WTC11 (cell line): ENCODE results near the gene DECR2. TPM values are rescaled to one million over a fixed set of nuclear protein-coding genes. Genes with fewer than 3 reads are reported as not detected.
"Not testable (repeated sequence)": the region's sequence is repeated elsewhere in the genome, so short reads cannot be mapped to it uniquely, and the experiment has no call there.

ENCODE experiments used
- ATAC-seq: fragments of 200-7000 bp; cut with Tn5 transposase; 2 replicates; pipeline ENCODE4 v1.10.0; 2021; ENCODE audit warnings: mild to moderate bottlenecking, moderate library complexity
- CTCF ChIA-PET: fragments of 300-600 bp; sonication (Branson Sonifier 250); formaldehyde crosslinking; loops from one replicate; lab custom pipeline; 2021; ENCODE audit warnings: antibody characterized with exemption; lab: Charles Lee
- POLR2A ChIA-PET: fragments of 350-600 bp; sonication (Branson Sonifier 250); formaldehyde crosslinking; loops from one replicate; lab custom pipeline; 2021; ENCODE audit warnings: antibody characterized with exemption; lab: Charles Lee
- DNase-seq: peaks from one replicate; pipeline ENCODE4 v3.0.0; 2021; ENCODE audit warnings: low spot score
- H3K27ac Mint-ChIP-seq: 2 replicates; pipeline ENCODE4 v1.8.0; 2021; ENCODE audit warnings: mixed read lengths
- H3K27me3 Mint-ChIP-seq: 2 replicates; pipeline ENCODE4 v1.8.0; 2021; ENCODE audit warnings: low read depth, mild to moderate bottlenecking, moderate library complexity, mixed read lengths
- H3K36me3 Mint-ChIP-seq: 2 replicates; pipeline ENCODE4 v1.8.0; 2021; ENCODE audit warnings: mixed read lengths
- H3K4me1 Mint-ChIP-seq: 2 replicates; pipeline ENCODE4 v1.8.0; 2022; ENCODE audit warnings: mixed read lengths
- H3K4me3 Mint-ChIP-seq: 2 replicates; pipeline ENCODE4 v1.8.0; 2021; ENCODE audit warnings: mild to moderate bottlenecking, moderate library complexity, mixed read lengths
- H3K9me3 Mint-ChIP-seq: 2 replicates; pipeline ENCODE4 v1.8.0; 2021; ENCODE audit warnings: mixed read lengths
- CREM ChIP-seq: sonication (generic); formaldehyde crosslinking; IDR thresholded peaks from 2 replicates; pipeline ENCODE4 v1.8.1; 2022; ENCODE audit warnings: mild to moderate bottlenecking, missing genetic modification reagents, moderate library complexity
- ELF4 ChIP-seq: sonication (generic); formaldehyde crosslinking; IDR thresholded peaks from 2 replicates; pipeline ENCODE4 v1.8.1; 2022; ENCODE audit warnings: low read depth, mild to moderate bottlenecking, moderate library complexity, missing genetic modification reagents
- GTF2I ChIP-seq: fragments of 250-450 bp; sonication (Bioruptor Pico); conservative IDR thresholded peaks from 2 replicates; pipeline ENCODE4 v1.4.0; 2021; ENCODE audit warnings: mild to moderate bottlenecking
- MYBL2 ChIP-seq: sonication (generic); formaldehyde crosslinking; IDR thresholded peaks from 2 replicates; pipeline ENCODE4 v1.8.1; 2023; ENCODE audit warnings: mild to moderate bottlenecking, moderate library complexity, missing genetic modification reagents
- NR2C2 ChIP-seq: sonication (generic); formaldehyde crosslinking; IDR thresholded peaks from 2 replicates; pipeline ENCODE4 v1.8.0; 2022; ENCODE audit warnings: mild to moderate bottlenecking, missing genetic modification reagents
- NR3C1 ChIP-seq: sonication (generic); formaldehyde crosslinking; conservative IDR thresholded peaks from 2 replicates; pipeline ENCODE4 v1.8.1; 2023; ENCODE audit warnings: low read depth, mild to moderate bottlenecking, missing genetic modification reagents
- SMAD4 ChIP-seq: sonication (generic); formaldehyde crosslinking; IDR thresholded peaks from 2 replicates; pipeline ENCODE4 v1.8.0; 2022; ENCODE audit warnings: mild to moderate bottlenecking, missing genetic modification reagents
- SP1 ChIP-seq: sonication (generic); formaldehyde crosslinking; conservative IDR thresholded peaks from 2 replicates; pipeline ENCODE4 v1.8.1; 2022; ENCODE audit warnings: missing genetic modification reagents
- TCF7 ChIP-seq: sonication (generic); formaldehyde crosslinking; IDR thresholded peaks from 2 replicates; pipeline ENCODE4 v1.8.0; 2022; ENCODE audit warnings: mild to moderate bottlenecking, low read depth, missing genetic modification reagents, moderate library complexity
- TP53 ChIP-seq: sonication (generic); formaldehyde crosslinking; IDR thresholded peaks from 2 replicates; pipeline ENCODE4 v1.8.1; 2023; ENCODE audit warnings: mild to moderate bottlenecking, missing genetic modification reagents
- ZBTB21 ChIP-seq: sonication (generic); formaldehyde crosslinking; IDR thresholded peaks from 2 replicates; pipeline ENCODE4 v1.8.1; 2023; ENCODE audit warnings: mild to moderate bottlenecking, missing genetic modification reagents, borderline replicate concordance
- ZNF219 ChIP-seq: sonication (generic); formaldehyde crosslinking; IDR thresholded peaks from 2 replicates; pipeline ENCODE4 v1.8.0; 2023; ENCODE audit warnings: missing genetic modification reagents, mild to moderate bottlenecking, borderline replicate concordance
- total RNA-seq: library from RNA; stranded (reverse); gene quantifications from 3 replicates; pipeline ENCODE4 v1.2.3, GENCODE V29; 2021
- TF ChIP-seq, protein P1 (sequence below): sonication (generic); formaldehyde crosslinking; IDR thresholded peaks from 2 replicates; pipeline ENCODE4 v1.8.1; 2023; ENCODE audit warnings: mild to moderate bottlenecking, moderate library complexity, missing genetic modification reagents
- TF ChIP-seq, protein P2 (sequence below): sonication (generic); formaldehyde crosslinking; IDR thresholded peaks from 2 replicates; pipeline ENCODE4 v1.8.1; 2023; ENCODE audit warnings: mild to moderate bottlenecking, missing genetic modification reagents, borderline replicate concordance
- TF ChIP-seq, protein P3 (sequence below): fragments of 250-450 bp; sonication (Bioruptor Pico); IDR thresholded peaks from 2 replicates; pipeline ENCODE4 v1.9.0; 2021; ENCODE audit warnings: moderate library complexity, mild to moderate bottlenecking, inconsistent platforms, borderline replicate concordance
- TF ChIP-seq, protein P4 (sequence below): sonication (generic); formaldehyde crosslinking; IDR thresholded peaks from 2 replicates; pipeline ENCODE4 v1.8.1; 2022; ENCODE audit warnings: missing genetic modification reagents, borderline replicate concordance
- TF ChIP-seq, protein P5 (sequence below): fragments of 250-450 bp; sonication (Bioruptor Pico); IDR thresholded peaks from 2 replicates; pipeline ENCODE4 v2.1.2; 2022; ENCODE audit warnings: mild to moderate bottlenecking, moderate library complexity
- TF ChIP-seq, protein P6 (sequence below): fragments of 250-450 bp; sonication (Bioruptor Pico); IDR thresholded peaks from 2 replicates; pipeline ENCODE4 v1.8.0; 2021; ENCODE audit warnings: mild to moderate bottlenecking
- TF ChIP-seq, protein P7 (sequence below): fragments of 250-450 bp; sonication (Bioruptor Pico); conservative IDR thresholded peaks from 2 replicates; pipeline ENCODE4 v1.9.0; 2021; ENCODE audit warnings: mild to moderate bottlenecking

Gene DECR2
- total RNA-seq, 1 experiment from 2014 or later = 43.6 TPM

DNA sequence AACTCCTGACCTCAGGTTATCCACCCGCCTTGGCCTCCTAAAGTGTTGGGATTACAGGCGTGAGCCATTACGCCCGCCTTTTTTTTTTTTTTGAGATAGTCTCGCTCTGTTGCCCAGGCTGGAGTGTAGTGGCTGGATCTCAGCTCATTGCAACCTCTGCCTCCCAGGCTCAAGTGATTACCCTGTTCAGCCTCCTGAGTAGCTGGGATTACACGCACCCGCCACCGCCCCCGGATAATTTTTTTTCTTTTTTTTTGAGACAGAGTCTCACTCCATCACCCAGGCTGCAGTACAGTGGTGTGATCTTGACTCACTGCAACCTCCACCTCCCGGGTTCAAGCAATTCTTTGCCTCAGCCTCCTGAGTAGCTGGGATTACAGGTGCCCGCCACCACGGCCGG is 20.5 kb downstream of the DECR2 start:
- H3K4me3 Mint-ChIP-seq, H3K36me3 Mint-ChIP-seq, H3K9me3 Mint-ChIP-seq, H3K4me1 Mint-ChIP-seq, POLR2A ChIA-PET, H3K27ac Mint-ChIP-seq, ATAC-seq, DNase-seq: not testable (repeated sequence)
- peaks cover 49% of the 10 kb centered on the region for H3K27me3 Mint-ChIP-seq
- CTCF ChIA-PET = interaction anchor here (1.3 kb wide), 1 partner anchor 65 kb away, joined by 3 read pairs; no protein-coding TSS in a partner anchor

DNA sequence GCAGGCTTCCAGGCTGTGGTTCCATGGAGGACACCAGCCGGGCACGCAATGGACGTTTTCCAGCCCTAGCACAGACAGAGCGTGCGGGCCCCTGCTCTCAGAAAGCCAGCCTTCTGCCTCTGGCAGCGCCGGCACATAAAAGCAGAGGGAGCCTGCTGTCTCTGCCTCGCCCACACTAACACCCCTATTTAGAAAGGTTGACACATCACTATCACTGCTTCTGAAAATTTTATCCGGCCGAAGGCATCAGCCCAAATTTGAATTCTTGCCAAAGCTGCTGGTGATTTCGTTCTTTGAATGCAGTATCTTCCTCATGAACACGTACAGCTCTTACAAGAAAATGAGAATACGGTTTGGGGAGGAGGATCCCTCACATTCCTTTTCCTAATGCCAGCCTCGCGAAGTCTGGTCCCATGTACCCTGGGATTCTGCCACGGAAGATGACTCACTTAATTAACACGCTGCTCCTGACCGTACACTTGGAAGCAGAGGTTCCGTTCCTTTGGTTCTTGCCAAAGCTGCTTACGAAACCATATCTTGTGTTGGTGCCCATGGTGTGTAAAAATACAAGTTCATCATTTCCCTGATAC is 22.4 kb downstream of the DECR2 start:
- CTCF ChIA-PET = interaction anchor here (1.2 to 4.2 kb wide), 2 partner anchors 32 to 64 kb away, joined by 5 to 25 read pairs; no protein-coding TSS in a partner anchor

DNA sequence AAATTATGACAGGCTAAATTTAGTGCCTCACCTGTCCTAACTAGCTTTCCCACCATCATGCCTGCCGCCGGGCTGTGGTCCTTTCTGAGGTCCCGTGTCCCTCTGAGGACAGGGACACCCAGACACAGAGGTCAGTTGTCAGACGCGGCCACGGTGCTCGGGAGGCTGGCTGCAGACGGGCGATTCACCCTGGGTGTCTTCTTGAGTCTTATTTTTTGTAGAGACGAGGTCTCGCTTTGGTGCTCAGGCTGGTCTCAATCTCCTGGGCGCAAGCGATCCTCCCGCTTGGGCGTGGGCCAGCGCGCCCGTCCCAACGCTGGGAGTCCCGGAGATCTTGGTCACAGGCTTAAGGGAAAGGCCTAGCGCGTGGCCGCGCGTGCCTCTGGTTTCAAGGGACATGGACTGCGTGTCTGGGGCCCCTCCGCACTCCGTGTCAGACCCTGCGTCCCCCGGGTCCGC is 23.0 kb downstream of the DECR2 start:
- no peaks in the 10 kb centered on the region for H3K9me3 Mint-ChIP-seq
- H3K27me3 Mint-ChIP-seq = peaks cover 54% of the 10 kb centered on the region
- ChIA-PET CTCF (interaction anchor here (0.7 to 4.2 kb wide), 4 partner anchors 33 to 76 kb away, joined by 3 to 25 read pairs (median 7); partner anchors contain the start of gene MRPL28), POLR2A (no interaction called here)
- ATAC-seq (peak; percentile 9), DNase-seq (no peak)
- H3K4me1 Mint-ChIP-seq = peaks cover 14% of the 10 kb centered on the region
- H3K4me3 Mint-ChIP-seq = peak overlapping the region; percentile 67
- H3K27ac Mint-ChIP-seq = no peak overlapping the region
- no peaks in the 10 kb centered on the region; the same call in 1 of the 2 replicates for H3K36me3 Mint-ChIP-seq
- TF ChIP-seq, protein P1, sequence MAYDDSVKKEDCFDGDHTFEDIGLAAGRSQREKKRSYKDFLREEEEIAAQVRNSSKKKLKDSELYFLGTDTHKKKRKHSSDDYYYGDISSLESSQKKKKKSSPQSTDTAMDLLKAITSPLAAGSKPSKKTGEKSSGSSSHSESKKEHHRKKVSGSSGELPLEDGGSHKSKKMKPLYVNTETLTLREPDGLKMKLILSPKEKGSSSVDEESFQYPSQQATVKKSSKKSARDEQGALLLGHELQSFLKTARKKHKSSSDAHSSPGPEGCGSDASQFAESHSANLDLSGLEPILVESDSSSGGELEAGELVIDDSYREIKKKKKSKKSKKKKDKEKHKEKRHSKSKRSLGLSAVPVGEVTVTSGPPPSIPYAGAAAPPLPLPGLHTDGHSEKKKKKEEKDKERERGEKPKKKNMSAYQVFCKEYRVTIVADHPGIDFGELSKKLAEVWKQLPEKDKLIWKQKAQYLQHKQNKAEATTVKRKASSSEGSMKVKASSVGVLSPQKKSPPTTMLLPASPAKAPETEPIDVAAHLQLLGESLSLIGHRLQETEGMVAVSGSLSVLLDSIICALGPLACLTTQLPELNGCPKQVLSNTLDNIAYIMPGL (CRISPR knock-in tag) = peak; percentile 29; the same call in 1 of the 2 replicates
- TF ChIP-seq, protein P2, sequence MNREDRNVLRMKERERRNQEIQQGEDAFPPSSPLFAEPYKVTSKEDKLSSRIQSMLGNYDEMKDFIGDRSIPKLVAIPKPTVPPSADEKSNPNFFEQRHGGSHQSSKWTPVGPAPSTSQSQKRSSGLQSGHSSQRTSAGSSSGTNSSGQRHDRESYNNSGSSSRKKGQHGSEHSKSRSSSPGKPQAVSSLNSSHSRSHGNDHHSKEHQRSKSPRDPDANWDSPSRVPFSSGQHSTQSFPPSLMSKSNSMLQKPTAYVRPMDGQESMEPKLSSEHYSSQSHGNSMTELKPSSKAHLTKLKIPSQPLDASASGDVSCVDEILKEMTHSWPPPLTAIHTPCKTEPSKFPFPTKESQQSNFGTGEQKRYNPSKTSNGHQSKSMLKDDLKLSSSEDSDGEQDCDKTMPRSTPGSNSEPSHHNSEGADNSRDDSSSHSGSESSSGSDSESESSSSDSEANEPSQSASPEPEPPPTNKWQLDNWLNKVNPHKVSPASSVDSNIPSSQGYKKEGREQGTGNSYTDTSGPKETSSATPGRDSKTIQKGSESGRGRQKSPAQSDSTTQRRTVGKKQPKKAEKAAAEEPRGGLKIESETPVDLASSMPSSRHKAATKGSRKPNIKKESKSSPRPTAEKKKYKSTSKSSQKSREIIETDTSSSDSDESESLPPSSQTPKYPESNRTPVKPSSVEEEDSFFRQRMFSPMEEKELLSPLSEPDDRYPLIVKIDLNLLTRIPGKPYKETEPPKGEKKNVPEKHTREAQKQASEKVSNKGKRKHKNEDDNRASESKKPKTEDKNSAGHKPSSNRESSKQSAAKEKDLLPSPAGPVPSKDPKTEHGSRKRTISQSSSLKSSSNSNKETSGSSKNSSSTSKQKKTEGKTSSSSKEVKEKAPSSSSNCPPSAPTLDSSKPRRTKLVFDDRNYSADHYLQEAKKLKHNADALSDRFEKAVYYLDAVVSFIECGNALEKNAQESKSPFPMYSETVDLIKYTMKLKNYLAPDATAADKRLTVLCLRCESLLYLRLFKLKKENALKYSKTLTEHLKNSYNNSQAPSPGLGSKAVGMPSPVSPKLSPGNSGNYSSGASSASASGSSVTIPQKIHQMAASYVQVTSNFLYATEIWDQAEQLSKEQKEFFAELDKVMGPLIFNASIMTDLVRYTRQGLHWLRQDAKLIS = no peak
- TF ChIP-seq NR3C1 (CRISPR knock-in tag) (no peak), ZNF219 (CRISPR knock-in tag) (no peak), ZBTB21 (CRISPR knock-in tag) (no peak)
- TF ChIP-seq, protein P3, sequence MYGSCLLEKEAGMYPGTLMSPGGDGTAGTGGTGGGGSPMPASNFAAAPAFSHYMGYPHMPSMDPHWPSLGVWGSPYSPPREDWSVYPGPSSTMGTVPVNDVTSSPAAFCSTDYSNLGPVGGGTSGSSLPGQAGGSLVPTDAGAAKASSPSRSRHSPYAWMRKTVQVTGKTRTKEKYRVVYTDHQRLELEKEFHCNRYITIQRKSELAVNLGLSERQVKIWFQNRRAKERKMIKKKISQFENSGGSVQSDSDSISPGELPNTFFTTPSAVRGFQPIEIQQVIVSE (CRISPR knock-in tag) = no peak

More for the DNA sequence above, 22.4 kb downstream of the DECR2 start:
- H3K27ac Mint-ChIP-seq = no peak overlapping the region
- no peak for DNase-seq
- H3K4me3 Mint-ChIP-seq = peak overlapping the region; percentile 67
- TF ChIP-seq, protein P4, sequence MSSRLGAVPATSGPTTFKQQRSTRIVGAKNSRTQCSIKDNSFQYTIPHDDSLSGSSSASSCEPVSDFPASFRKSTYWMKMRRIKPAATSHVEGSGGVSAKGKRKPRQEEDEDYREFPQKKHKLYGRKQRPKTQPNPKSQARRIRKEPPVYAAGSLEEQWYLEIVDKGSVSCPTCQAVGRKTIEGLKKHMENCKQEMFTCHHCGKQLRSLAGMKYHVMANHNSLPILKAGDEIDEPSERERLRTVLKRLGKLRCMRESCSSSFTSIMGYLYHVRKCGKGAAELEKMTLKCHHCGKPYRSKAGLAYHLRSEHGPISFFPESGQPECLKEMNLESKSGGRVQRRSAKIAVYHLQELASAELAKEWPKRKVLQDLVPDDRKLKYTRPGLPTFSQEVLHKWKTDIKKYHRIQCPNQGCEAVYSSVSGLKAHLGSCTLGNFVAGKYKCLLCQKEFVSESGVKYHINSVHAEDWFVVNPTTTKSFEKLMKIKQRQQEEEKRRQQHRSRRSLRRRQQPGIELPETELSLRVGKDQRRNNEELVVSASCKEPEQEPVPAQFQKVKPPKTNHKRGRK (CRISPR knock-in tag) = no peak
- TF ChIP-seq, protein P5, sequence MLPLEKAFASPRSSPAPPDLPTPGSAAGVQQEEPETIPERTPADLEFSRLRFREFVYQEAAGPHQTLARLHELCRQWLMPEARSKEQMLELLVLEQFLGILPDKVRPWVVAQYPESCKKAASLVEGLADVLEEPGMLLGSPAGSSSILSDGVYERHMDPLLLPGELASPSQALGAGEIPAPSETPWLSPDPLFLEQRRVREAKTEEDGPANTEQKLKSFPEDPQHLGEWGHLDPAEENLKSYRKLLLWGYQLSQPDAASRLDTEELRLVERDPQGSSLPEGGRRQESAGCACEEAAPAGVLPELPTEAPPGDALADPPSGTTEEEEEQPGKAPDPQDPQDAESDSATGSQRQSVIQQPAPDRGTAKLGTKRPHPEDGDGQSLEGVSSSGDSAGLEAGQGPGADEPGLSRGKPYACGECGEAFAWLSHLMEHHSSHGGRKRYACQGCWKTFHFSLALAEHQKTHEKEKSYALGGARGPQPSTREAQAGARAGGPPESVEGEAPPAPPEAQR = no peak
- TF ChIP-seq MYBL2 (CRISPR knock-in tag) = no peak
- TF ChIP-seq, protein P6, sequence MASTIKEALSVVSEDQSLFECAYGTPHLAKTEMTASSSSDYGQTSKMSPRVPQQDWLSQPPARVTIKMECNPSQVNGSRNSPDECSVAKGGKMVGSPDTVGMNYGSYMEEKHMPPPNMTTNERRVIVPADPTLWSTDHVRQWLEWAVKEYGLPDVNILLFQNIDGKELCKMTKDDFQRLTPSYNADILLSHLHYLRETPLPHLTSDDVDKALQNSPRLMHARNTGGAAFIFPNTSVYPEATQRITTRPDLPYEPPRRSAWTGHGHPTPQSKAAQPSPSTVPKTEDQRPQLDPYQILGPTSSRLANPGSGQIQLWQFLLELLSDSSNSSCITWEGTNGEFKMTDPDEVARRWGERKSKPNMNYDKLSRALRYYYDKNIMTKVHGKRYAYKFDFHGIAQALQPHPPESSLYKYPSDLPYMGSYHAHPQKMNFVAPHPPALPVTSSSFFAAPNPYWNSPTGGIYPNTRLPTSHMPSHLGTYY (CRISPR knock-in tag) = no peak
- no peak for TF ChIP-seq TP53
- TF ChIP-seq TCF7 (CRISPR knock-in tag) = no peak
- no peak for TF ChIP-seq ZNF219 (CRISPR knock-in tag)
- TF ChIP-seq NR2C2 (CRISPR knock-in tag) = no peak
- no peak for TF ChIP-seq GTF2I
- TF ChIP-seq ELF4 = no peak
- TF ChIP-seq CREM (CRISPR knock-in tag) = no peak
- TF ChIP-seq SP1 = no peak
- TF ChIP-seq SMAD4 (CRISPR knock-in tag) = no peak
- TF ChIP-seq, protein P7, sequence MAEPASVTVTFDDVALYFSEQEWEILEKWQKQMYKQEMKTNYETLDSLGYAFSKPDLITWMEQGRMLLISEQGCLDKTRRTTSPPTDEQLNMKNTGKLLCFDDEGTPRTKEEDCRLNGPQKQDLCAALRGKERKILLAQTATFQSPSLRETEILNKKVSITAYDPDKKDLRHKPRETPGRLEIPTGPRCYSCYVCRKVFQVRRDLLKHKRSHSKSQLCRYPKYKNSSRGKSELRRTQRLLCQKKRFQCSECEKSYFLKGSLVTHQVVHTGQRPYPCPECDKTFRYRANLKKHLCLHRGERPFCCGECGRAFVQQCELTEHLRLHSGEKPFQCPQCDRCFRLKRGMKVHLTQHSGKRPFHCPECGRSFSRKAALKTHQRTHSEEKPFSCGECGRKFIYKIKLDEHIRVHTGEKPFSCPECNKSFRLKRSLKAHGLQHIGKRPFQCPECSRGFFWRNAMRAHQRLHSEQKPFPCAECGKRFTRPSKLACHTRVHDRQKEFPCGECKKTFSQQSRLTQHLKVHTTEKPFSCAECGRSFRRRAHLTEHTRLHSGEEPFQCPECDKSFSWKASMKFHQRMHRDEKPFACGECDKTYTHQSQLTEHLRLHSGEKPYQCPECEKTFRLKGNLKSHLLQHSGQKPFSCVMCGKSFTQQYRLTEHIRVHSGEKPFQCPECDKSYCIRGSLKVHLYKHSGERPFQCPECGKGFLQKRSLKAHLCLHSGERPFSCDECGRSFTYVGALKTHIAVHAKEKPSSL (CRISPR knock-in tag) = no peak
- TF ChIP-seq, all 79 proteins: peak for 0
- peaks cover 14% of the 10 kb centered on the region for H3K4me1 Mint-ChIP-seq
- H3K36me3 Mint-ChIP-seq = no peaks in the 10 kb centered on the region; the same call in 1 of the 2 replicates
- POLR2A ChIA-PET = interaction anchor here (0.9 kb wide), 1 partner anchor 16 kb away, joined by 3 read pairs; no protein-coding TSS in a partner anchor
- peaks cover 54% of the 10 kb centered on the region for H3K27me3 Mint-ChIP-seq
- no peak for ATAC-seq
- H3K9me3 Mint-ChIP-seq = no peaks in the 10 kb centered on the region
